Stimulated activated CD4-positive, alpha-beta T cell treated with anti-CD3 and anti-CD28 coated beads, Interleukin-12 subunit alpha, Interleukin-12 subunit beta, amount 100 ng/mL, for 4 hours (primary cell): ENCODE results near the gene OSM.
"Not testable (repeated sequence)": the region's sequence is repeated elsewhere in the genome, so short reads cannot be mapped to it uniquely, and the experiment has no call there.

Experiments used
- DNase-seq: peaks from one replicate; pipeline ENCODE4 v3.0.0-alpha.2; 2020

Gene OSM

GRCh38 chr22:30224161-30224857 lies 42.3 kb downstream of the OSM start:
- DNase-seq, result no peak

- no peak for DNase-seq
Observed at GRCh38 chr22:30223303-30223702, 43.3 kb downstream of the OSM start.

- no peak for DNase-seq
Observed at GRCh38 chr22:30222321-30222720, 44.3 kb downstream of the OSM start.

- DNase-seq, result peak; percentile 48
Observed at GRCh38 chr22:30221121-30221992, 45.3 kb downstream of the OSM start.

GRCh38 chr22:30220338-30221012 lies 46.2 kb downstream of the OSM start:
- DNase-seq, result no peak

- no peak for DNase-seq
Observed at GRCh38 chr22:30219668-30220278, 46.9 kb downstream of the OSM start.

GRCh38 chr22:30219049-30219654 lies 47.5 kb downstream of the OSM start:
- no peak for DNase-seq

- no peak for DNase-seq
Observed at GRCh38 chr22:30217698-30218560, 48.7 kb downstream of the OSM start.

- DNase-seq, result no peak
Observed at GRCh38 chr22:30216710-30217109, 49.9 kb downstream of the OSM start.

- DNase-seq, result not testable (repeated sequence)
Observed at GRCh38 chr22:30216272-30216671, 50.4 kb downstream of the OSM start.

GRCh38 chr22:30214703-30215407 lies 51.8 kb downstream of the OSM start:
- DNase-seq, result no peak

- no peak for DNase-seq
Observed at GRCh38 chr22:30212996-30213441, 53.6 kb downstream of the OSM start.
